SU-DHL-6 (cell line): ENCODE data around the gene UBA1.
A peak's percentile ranks its signal among the peaks of the same experiment; 100 is the strongest.

Source experiments
- H2AFZ ChIP-seq: fragments of 200-600 bp; sonication (generic); 2 replicates; pipeline ENCODE4 v1.6.1; 2014; ENCODE audit warnings: low read depth, mild to moderate bottlenecking, moderate library complexity, mixed read lengths, antibody characterized with exemption, low read length; ENCODE audit not compliant: severe bottlenecking
- H3F3A ChIP-seq: fragments of 200-600 bp; shearing (Covaris generic); 2 replicates; pipeline ENCODE4 v1.6.0; 2016; ENCODE audit warnings: antibody characterized with exemption, mild to moderate bottlenecking; ENCODE audit not compliant: insufficient read depth
- H3K27ac ChIP-seq: fragments of 200-600 bp; sonication (generic); 2 replicates; pipeline ENCODE4 v1.5.1; 2016; ENCODE audit warnings: low read depth, mild to moderate bottlenecking, low read length, moderate library complexity, mixed read lengths
- H3K27me3 ChIP-seq: fragments of 200-600 bp; sonication (generic), shearing (Covaris generic); 2 replicates; pipeline ENCODE4 v1.6.0; 2014; ENCODE audit warnings: mild to moderate bottlenecking, low read length
- H3K36me3 ChIP-seq: fragments of 200-600 bp; sonication (generic); 2 replicates; pipeline ENCODE4 v1.6.1; 2014; ENCODE audit warnings: mild to moderate bottlenecking, low read length, mixed read lengths
- H3K4me2 ChIP-seq: fragments of 300-600, 200-600 bp; shearing (Covaris generic), sonication (generic); 2 replicates; pipeline ENCODE4 v1.6.0; 2014; ENCODE audit warnings: low read length, low read depth, mild to moderate bottlenecking; ENCODE audit not compliant: poor library complexity, severe bottlenecking
- H3K4me3 ChIP-seq: fragments of 200-600 bp; sonication (generic); 2 replicates; pipeline ENCODE4 v1.5.1; 2014; ENCODE audit warnings: antibody characterized with exemption, low read length, mild to moderate bottlenecking, mixed read lengths; ENCODE audit not compliant: insufficient read depth, poor library complexity, severe bottlenecking
- H3K79me2 ChIP-seq: fragments of 200-600 bp; sonication (generic); 2 replicates; pipeline ENCODE4 v1.6.1; 2014; ENCODE audit warnings: mild to moderate bottlenecking, low read length, moderate library complexity; ENCODE audit not compliant: insufficient read depth
- H3K9ac ChIP-seq: fragments of 200-600 bp; sonication (generic); 2 replicates; pipeline ENCODE4 v1.7.0; 2014; ENCODE audit warnings: mild to moderate bottlenecking, low read length
- H3K9me2 ChIP-seq: fragments of 200-600 bp; sonication (generic); replicated peaks from 2 replicates; pipeline ENCODE4 v1.6.1; 2014; ENCODE audit warnings: low read length; ENCODE audit not compliant: insufficient read depth
- H3K9me3 ChIP-seq: fragments of 200-600 bp; sonication (generic); 2 replicates; pipeline ENCODE4 v1.6.1; 2014; ENCODE audit warnings: low read length, mixed read lengths; ENCODE audit not compliant: insufficient read depth
- H4K20me1 ChIP-seq: fragments of 200-600 bp; sonication (generic); 2 replicates; pipeline ENCODE4 v1.6.1; 2014; ENCODE audit warnings: low read depth, mild to moderate bottlenecking, antibody characterized with exemption, low read length, moderate library complexity, mixed read lengths
- CTCF ChIP-seq: fragments of 200-600 bp; sonication (generic); IDR thresholded peaks from one replicate; pipeline ENCODE4 v1.5.1; 2017; ENCODE audit warnings: antibody characterized with exemption, mild to moderate bottlenecking, low read length, moderate library complexity; ENCODE audit not compliant: insufficient read depth, poor library complexity, severe bottlenecking
- EZH2phosphoT487 ChIP-seq: fragments of 200-600 bp; sonication (generic), shearing (Covaris generic); conservative IDR thresholded peaks from 2 replicates; pipeline ENCODE4 v1.6.1; 2018; ENCODE audit warnings: mild to moderate bottlenecking, antibody characterized with exemption, low read length, moderate library complexity, mixed read lengths

The UBA1 gene

GRCh38 chrX:47190445-47191269 is 3.0 kb upstream of the UBA1 start:
- H3K9ac ChIP-seq, result peak overlapping the region; percentile 98
- no peaks in the 10 kb centered on the region for H3K36me3 ChIP-seq
- H3K27ac ChIP-seq, result peak overlapping the region; percentile 93
- TF ChIP-seq CTCF, result no peak
- TF ChIP-seq EZH2phosphoT487, result no peak
- H3K9me2 ChIP-seq, result no peaks in the 10 kb centered on the region
- H3K9me3 ChIP-seq, result no peaks in the 10 kb centered on the region
- H3K4me3 ChIP-seq, result peak overlapping the region; percentile 99
- peak overlapping the region; percentile 86 for H3K4me2 ChIP-seq
- H3F3A ChIP-seq, result peaks cover 35% of the 10 kb centered on the region
- H3K27me3 ChIP-seq, result no peaks in the 10 kb centered on the region
- peak overlapping the region; percentile 76 for H2AFZ ChIP-seq
- peaks cover 24% of the 10 kb centered on the region for H3K79me2 ChIP-seq
- H4K20me1 ChIP-seq, result no peaks in the 10 kb centered on the region

DNA sequence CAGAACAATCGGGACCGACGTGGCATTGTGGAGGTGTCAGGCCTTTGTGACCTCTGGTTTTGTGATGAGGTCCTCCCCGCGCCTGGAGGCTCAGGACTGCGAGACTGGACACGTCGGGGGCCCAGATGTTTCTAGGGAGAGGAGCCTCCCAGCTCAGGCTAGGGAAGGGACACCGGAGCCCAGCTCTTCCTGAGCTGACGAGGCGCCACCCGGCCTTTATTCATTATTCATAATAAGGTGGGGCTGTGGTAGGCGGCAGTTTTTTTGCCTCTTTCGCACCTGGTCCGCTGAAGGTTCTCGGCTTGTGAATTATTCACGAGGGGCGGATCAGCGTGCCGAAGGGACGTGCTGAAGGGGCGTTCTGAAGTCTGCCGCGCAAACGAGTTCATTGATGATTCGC is 2.3 kb upstream of the UBA1 start:
- H3K36me3 ChIP-seq, result no peaks in the 10 kb centered on the region
- H3F3A ChIP-seq, result peaks cover 35% of the 10 kb centered on the region
- H3K27me3 ChIP-seq, result no peaks in the 10 kb centered on the region
- H3K27ac ChIP-seq, result peak overlapping the region; percentile 93
- no peaks in the 10 kb centered on the region for H3K9me2 ChIP-seq
- H3K4me3 ChIP-seq, result peak overlapping the region; percentile 99
- H3K9ac ChIP-seq, result peak overlapping the region; percentile 98
- TF ChIP-seq CTCF (no peak), EZH2phosphoT487 (no peak)
- no peaks in the 10 kb centered on the region for H3K9me3 ChIP-seq
- peaks cover 31% of the 10 kb centered on the region for H3K79me2 ChIP-seq
- H4K20me1 ChIP-seq, result no peaks in the 10 kb centered on the region
- peak overlapping the region; percentile 86 for H3K4me2 ChIP-seq
- peak overlapping the region; percentile 39 for H2AFZ ChIP-seq

GRCh38 chrX:47191806-47192401 is 1.7 kb upstream of the UBA1 start:
- no peaks in the 10 kb centered on the region for H4K20me1 ChIP-seq
- H3K9me2 ChIP-seq, result no peaks in the 10 kb centered on the region
- H3K9me3 ChIP-seq, result no peaks in the 10 kb centered on the region
- H3F3A ChIP-seq, result peaks cover 35% of the 10 kb centered on the region
- TF ChIP-seq CTCF (no peak), EZH2phosphoT487 (no peak)
- peak overlapping the region; percentile 99 for H3K4me3 ChIP-seq
- no peaks in the 10 kb centered on the region for H3K36me3 ChIP-seq
- H3K79me2 ChIP-seq, result peaks cover 37% of the 10 kb centered on the region
- H3K27ac ChIP-seq, result peak overlapping the region; percentile 93
- peak overlapping the region; percentile 98 for H3K9ac ChIP-seq
- no peaks in the 10 kb centered on the region for H3K27me3 ChIP-seq
- peak overlapping the region; percentile 86 for H3K4me2 ChIP-seq
- no peak overlapping the region for H2AFZ ChIP-seq
